Activated T-cell treated with anti-CD3 and anti-CD28 coated beads, Interleukin-2, amount 50 U/mL, for 72 hours (primary cell): Measurements from ENCODE around the gene TCF25. TPM values are rescaled to one million over a fixed set of nuclear protein-coding genes. Genes with fewer than 3 reads are reported as not detected.
A peak's percentile ranks its signal among the peaks of the same experiment; 100 is the strongest.
"Not testable (repeated sequence)": the region's sequence is repeated elsewhere in the genome, so short reads cannot be mapped to it uniquely, and the experiment has no call there.

ENCODE experiments used
- ATAC-seq, 2 donors: fragments of 150-1000 bp; cut with Tn5 transposase; replicated peaks in 1 of 2; 2 replicates each; pipeline ENCODE4 v1.10.0; 2021; ENCODE audit warnings: moderate library complexity in 2 of 2, mild to moderate bottlenecking in 1 of 2
- DNase-seq, 2 donors: peaks; one replicate each; pipeline ENCODE4 v3.0.0; 2021 to 2022; ENCODE audit warnings: mixed read lengths in 1 of 2
- H3K27ac Mint-ChIP-seq: one replicate; pipeline ENCODE4 v1.8.0; 2022; ENCODE audit warnings: mild to moderate bottlenecking, moderate library complexity, mixed read lengths
- H3K27me3 Mint-ChIP-seq: one replicate; pipeline ENCODE4 v1.8.0; 2022; ENCODE audit warnings: low read depth, mixed read lengths
- H3K36me3 Mint-ChIP-seq, 2 donors: one replicate each; pipeline ENCODE4 v1.8.0; 2022; ENCODE audit warnings: mixed read lengths in 2 of 2, mild to moderate bottlenecking in 1 of 2; ENCODE audit not compliant: insufficient read depth in 2 of 2
- H3K4me1 Mint-ChIP-seq: one replicate; pipeline ENCODE4 v1.8.0; 2022; ENCODE audit warnings: low read depth, mixed read lengths
- H3K4me3 Mint-ChIP-seq, 2 donors: one replicate each; pipeline ENCODE4 v1.8.0; 2022; ENCODE audit warnings: mild to moderate bottlenecking in 2 of 2, mixed read lengths in 2 of 2, moderate library complexity in 2 of 2
- H3K9me3 Mint-ChIP-seq, 2 donors: one replicate each; pipeline ENCODE4 v1.8.0; 2022; ENCODE audit warnings: mixed read lengths in 2 of 2
- total RNA-seq, 2 donors: library from RNA; stranded (reverse); gene quantifications; one replicate each; pipeline ENCODE4 v1.2.3, GENCODE V29; 2022

TCF25 gene
- total RNA-seq, 2 donors from 2014 or later = 167 to 195 TPM

DNA sequence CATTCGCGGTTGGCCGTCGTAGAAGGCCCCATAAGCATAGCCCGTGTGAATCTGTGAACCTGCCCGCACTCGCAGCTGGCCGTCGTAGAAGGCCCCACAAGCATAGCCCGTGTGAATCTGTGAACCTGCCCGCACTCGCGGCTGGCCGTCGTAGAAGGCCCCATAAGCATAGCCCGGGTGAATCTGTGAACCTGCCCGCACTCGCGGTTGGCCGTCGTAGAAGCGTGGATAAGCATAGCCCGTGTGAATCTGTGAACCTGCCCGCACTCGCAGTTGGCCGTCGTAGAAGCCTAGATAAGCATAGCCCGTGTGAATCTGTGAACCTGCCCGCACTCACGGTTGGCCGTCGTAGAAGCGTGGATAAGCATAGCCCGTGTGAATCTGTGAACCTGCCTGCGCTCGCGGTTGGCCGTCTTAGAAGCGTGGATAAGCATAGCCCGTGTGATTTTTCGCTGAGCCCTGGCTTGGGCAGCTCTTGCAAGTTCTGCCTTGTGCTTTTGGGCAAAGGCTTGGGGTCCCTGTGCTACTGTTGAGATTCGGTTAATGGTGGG, 38.5 kb upstream of the TCF25 start:
- H3K4me3 Mint-ChIP-seq, H3K27ac Mint-ChIP-seq, H3K9me3 Mint-ChIP-seq, ATAC-seq, H3K36me3 Mint-ChIP-seq, DNase-seq: not testable (repeated sequence)
- H3K4me1 Mint-ChIP-seq = peaks cover 24% of the 10 kb centered on the region
- H3K27me3 Mint-ChIP-seq = peaks cover 20% of the 10 kb centered on the region

DNA sequence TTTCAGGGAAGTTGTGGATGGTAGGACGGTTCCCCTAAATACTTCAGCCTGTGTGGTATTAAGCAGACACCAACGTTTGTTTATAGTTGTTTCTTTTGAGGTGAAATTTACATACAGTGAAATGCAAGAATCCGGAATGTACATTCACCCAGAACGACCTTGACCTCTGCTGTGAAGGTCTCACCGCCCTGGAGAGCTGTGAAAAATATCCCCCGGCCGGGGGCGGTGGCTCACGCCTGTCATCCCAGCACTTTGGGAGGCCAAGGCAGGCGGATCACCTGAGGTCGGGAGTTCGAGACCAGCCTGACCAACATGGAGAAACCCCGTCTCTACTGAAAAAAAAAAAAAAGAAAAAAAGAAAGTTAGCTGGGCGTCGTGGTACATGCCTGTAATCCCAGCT, 36.9 kb upstream of the TCF25 start:
- not testable (repeated sequence) for DNase-seq, ATAC-seq, H3K36me3 Mint-ChIP-seq, H3K9me3 Mint-ChIP-seq, H3K27ac Mint-ChIP-seq
- Mint-ChIP-seq H3K4me3 (peak overlapping the region in 1 of 2 donors; percentile 24), H3K4me1 (peaks cover 31% of the 10 kb centered on the region), H3K27me3 (peaks cover 11% of the 10 kb centered on the region)

DNA sequence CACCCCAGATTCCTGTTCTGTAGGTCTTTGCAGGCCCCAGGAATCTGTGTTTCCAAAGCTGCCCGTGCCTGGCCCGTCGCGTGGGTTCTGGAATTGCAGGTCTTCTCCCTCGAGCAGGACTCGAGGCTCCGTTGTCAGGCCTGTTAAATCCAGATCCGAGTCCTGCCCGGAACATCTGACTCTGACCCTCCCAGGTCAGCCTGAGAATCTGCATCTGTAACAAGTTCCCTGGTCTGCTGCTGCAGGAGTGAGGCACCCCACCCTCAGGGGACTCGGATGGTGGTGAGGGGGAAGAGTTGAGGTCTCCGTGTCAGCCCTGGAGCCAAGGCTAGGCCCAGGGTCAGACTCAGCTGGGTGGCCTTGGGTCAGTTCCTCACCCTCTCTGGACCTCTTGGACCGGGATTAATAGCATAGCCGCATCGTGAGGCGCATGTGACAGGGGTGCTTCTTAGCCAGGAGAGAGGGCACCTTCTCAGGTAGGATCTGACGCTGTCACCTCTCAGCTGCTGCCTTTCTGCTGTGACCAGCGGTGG, 36.3 kb upstream of the TCF25 start:
- H3K27me3 Mint-ChIP-seq = peaks cover 6% of the 10 kb centered on the region
- H3K4me3 Mint-ChIP-seq = peak overlapping the region; percentile 61 to 65
- no peaks in the 10 kb centered on the region for H3K9me3 Mint-ChIP-seq
- DNase-seq (no peak), ATAC-seq (no peak)
- peaks cover 37% of the 10 kb centered on the region for H3K4me1 Mint-ChIP-seq
- H3K27ac Mint-ChIP-seq = no peak overlapping the region
- no peaks in the 10 kb centered on the region for H3K36me3 Mint-ChIP-seq

DNA sequence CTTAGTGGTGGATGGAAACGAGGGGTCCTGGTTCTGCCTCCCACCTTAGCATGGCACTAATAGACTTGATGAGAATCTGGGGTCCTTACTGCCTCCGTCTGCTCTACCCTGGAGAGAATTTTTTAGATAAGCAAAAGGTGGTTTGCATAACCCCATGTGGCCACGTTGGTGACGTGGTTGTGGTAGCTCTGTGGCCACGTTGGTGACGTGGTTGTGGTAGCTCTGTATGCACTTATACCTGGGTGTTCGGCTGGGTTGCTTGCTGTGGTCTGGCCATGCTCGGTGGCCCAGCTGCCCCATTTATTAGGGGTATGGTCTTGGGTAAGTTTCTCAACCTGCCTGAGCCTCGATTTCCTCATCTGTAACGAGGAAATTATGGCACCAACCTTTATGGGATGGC, 32.1 kb upstream of the TCF25 start:
- Mint-ChIP-seq H3K4me3 (peak overlapping the region in 1 of 2 donors; percentile 39), H3K4me1 (peaks cover 56% of the 10 kb centered on the region), H3K27ac (peak overlapping the region; percentile 63), H3K27me3 (no peaks in the 10 kb centered on the region), H3K9me3 (no peaks in the 10 kb centered on the region), H3K36me3 (no peaks in the 10 kb centered on the region)
- DNase-seq = peak; percentile 62 to 81
- ATAC-seq = peak; percentile 87 to 88

DNA sequence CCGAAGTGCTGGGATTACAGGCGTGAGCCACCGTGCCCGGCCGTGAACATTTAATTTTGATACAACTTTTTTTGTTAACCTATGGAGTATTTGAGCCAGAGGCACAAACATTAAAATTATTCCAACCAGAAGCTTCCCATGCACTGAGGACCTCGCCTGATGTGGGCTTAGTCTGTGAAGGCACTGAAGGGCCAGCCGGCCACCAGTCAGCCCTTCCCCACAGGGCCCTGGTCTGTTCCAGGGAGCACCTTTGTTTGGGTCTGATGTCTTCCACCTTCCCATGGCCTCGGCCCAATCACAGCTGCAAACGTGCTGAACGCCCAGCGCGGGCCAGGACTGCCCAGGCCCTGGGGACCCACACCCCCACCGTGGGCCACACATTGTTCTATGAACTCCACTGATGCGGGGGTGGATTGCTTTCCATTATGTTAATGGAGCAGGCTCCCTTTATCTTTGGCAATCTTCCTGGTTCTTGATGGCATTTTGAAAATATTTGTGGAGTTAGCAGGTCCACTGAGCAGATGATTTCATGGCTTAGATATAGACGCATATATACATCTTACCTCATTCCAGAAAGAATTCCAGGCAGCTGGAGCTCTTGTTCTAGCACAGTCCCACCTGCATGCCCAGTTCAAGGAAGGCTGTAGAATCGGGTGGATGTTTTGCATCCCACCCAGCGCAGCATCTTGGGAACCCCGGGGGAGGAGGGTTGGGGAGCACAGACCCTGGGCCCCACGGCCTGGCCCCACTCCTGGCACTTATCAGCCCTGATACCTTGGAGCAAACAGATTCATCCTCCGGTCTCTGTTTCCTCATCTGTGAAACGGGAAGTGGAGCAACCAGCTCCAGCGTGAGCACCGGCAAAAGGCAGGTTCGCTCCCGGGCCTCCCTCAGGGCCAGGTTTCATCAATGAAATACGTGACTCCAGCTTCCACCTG, 30.7 kb upstream of the TCF25 start:
- H3K9me3 Mint-ChIP-seq = no peaks in the 10 kb centered on the region
- H3K4me3 Mint-ChIP-seq = no peak overlapping the region

DNA sequence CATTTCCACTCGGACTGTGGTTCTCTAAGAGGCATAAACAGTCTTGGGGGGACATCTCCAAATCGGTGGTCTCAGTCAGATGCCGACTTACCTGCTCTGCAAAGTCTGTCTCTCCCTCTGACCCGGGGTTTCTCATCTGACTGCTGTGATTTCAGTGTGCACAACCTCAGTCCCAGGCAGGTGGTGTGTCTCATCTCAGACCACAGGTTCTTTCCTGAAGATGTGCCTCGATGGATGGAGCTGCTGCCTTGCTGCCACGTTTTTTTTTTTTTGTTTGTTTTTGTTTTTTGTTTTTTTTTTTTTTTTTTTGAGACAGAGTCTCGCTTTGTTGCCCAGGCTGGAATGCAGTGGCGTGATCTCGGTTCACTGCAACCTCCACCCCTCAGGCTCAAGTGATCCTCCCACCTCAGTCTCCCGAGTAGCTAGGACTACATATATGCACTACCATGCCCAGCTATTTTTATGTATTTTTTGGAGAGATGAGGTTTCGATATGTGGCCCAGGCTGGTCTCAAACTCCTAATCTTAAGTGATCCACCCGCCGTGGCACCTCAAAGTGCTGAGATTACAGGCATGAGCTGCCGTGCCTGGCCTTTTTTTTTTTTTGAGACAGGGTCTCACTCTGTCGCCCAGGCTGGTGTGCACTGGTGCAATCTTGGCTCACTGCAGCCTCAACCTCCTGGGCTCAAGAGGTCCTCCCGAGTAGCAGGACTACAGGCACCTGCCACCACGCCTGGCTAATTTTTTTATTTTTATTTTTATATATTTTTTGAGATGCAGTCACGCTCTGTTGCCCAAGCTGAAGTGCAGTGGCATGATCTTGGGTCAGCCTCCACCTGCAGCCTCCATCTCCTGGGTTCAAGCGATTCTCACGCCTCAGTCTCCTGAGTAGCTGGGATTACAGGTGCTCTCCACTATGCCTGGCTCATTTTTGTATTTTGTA, 29.7 kb upstream of the TCF25 start:
- ATAC-seq = no peak
- H3K27me3 Mint-ChIP-seq = no peaks in the 10 kb centered on the region
- H3K4me1 Mint-ChIP-seq = peaks cover 42% of the 10 kb centered on the region
- no peak for DNase-seq
- no peak overlapping the region for H3K27ac Mint-ChIP-seq
- no peaks in the 10 kb centered on the region for H3K9me3 Mint-ChIP-seq
- no peaks in the 10 kb centered on the region for H3K36me3 Mint-ChIP-seq
- H3K4me3 Mint-ChIP-seq = no peak overlapping the region

More for the DNA sequence above, 30.7 kb upstream of the TCF25 start:
- Mint-ChIP-seq H3K36me3 (no peaks in the 10 kb centered on the region), H3K4me1 (peaks cover 52% of the 10 kb centered on the region), H3K27ac (no peak overlapping the region), H3K27me3 (no peaks in the 10 kb centered on the region)
- ATAC-seq (no peak), DNase-seq (no peak)

DNA sequence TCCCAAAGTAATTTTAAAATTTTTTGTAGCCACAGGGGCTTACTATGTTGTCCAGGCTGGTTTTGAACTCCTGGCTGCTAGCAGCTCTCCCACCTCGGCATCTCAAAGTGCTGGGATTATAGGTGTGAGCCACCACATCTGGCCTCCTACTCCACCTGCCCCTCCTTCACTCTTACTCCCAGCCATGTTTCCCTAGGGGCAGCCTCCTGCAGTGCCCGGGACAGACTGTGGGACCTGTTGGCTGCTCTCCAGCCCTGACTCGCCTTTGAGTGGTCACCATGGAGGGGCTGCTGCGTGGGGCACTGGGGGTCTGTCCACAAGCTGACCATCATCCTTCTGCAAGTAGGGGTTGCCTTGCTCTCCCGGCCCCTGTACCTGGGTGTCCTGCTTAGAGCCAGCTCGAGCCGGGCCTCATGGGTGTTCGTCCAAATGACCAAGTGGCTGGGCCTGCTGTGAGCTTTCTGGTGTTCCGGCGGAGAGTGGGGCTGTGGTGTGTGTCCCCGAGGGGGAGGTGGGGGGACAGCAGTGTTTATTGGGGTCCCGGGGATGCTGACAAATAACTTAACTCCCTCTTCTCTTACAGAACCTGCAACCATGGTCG, 28.6 kb upstream of the TCF25 start:
- H3K4me1 Mint-ChIP-seq = peaks cover 34% of the 10 kb centered on the region
- ATAC-seq (no peak), DNase-seq (no peak)
- H3K9me3 Mint-ChIP-seq = no peaks in the 10 kb centered on the region
- H3K4me3 Mint-ChIP-seq = no peak overlapping the region
- no peak overlapping the region for H3K27ac Mint-ChIP-seq
- H3K36me3 Mint-ChIP-seq = no peaks in the 10 kb centered on the region
- H3K27me3 Mint-ChIP-seq = no peaks in the 10 kb centered on the region

DNA sequence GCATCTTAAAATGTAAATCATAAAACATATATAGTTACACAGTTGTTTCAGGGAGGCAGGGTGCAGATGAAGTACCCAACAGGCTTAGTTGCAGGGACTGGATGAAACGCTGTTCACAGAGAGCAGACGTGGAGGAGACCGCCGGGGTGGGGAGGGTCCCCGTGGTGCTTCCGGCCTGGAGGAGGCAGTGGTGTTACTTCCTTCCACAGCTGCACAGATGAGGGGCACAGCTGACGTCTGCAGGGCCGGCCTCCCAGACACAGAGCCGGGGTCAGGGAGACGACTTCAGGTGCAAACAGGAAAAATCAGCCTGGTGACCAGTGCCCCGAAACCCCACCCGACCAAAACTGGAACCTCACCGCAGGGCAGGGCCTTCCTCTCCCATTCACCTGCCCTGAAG, 28.0 kb upstream of the TCF25 start:
- no peak overlapping the region for H3K27ac Mint-ChIP-seq

DNA sequence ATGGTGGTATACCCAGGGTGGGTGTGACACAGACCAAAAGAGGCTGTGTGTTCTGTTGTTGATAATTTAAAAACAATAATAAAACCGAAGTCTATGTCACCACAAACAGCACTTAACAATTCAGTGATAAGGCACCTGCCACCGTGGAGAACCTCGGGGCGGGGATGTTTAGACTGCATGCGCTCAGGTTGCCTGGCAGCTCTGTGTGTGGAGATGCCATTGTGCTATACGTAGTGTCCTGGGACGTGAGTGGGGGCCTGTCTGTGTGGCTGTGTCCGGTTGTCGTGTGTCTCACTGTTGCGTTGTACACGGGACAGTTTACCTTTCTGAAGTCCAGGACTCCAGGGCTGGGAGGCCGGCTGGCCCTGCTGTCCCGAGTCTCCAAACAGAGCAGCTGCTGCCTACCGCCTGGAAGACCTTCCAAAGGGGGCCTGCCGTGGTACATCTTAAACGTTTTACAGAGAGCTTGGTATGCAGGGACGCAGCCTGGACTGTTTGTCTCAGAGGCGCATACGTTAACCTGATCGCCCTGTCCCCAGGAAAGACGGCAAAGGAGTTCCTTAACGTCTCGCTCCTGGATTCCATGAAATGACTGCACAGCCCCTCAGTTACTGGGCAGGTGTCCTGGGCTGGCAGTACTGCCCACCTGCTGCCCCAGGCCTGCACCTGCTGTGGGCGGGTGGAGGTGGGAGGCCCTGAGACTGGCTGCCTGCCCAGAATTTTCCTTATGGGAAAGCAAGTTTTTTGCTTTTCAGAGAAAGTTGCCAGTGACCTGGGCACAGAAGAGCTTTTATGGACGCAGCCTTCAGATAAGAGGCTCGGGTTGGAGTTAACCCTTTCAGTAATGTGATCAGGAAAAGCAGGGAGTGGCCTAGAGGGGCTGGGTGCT, 26.1 kb upstream of the TCF25 start:
- ATAC-seq = no peak
- H3K27ac Mint-ChIP-seq = no peak overlapping the region
- H3K4me3 Mint-ChIP-seq = no peak overlapping the region
- H3K36me3 Mint-ChIP-seq = no peaks in the 10 kb centered on the region
- no peak for DNase-seq
- peaks cover 21% of the 10 kb centered on the region for H3K4me1 Mint-ChIP-seq
- no peaks in the 10 kb centered on the region for H3K9me3 Mint-ChIP-seq
- H3K27me3 Mint-ChIP-seq = no peaks in the 10 kb centered on the region

More for the DNA sequence above, 28.0 kb upstream of the TCF25 start:
- Mint-ChIP-seq H3K4me1 (peaks cover 34% of the 10 kb centered on the region), H3K9me3 (no peaks in the 10 kb centered on the region), H3K4me3 (peak overlapping the region in 1 of 2 donors; percentile 15), H3K27me3 (no peaks in the 10 kb centered on the region), H3K36me3 (no peaks in the 10 kb centered on the region)
- no peak for DNase-seq
- ATAC-seq = no peak

DNA sequence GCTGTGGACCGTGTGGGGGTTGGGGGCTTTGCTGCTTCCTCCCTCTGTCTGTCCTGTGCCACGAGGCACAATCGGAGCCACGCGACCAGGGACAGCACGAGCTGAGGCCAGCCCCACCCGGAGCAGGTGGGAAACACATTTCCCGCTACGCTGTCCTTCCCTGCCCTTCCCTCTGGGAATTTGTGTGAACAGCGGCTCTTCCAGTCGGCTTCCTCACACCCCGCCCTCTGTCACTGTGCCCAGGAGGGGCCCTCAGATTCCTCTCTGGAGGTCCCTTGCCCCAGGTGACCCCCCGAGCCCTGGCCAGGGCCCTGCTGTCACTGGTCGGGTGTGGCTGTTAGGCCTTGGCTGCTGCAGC, 25.5 kb upstream of the TCF25 start:
- Mint-ChIP-seq H3K27ac (no peak overlapping the region), H3K27me3 (no peaks in the 10 kb centered on the region), H3K4me3 (no peak overlapping the region), H3K36me3 (no peaks in the 10 kb centered on the region), H3K4me1 (peaks cover 21% of the 10 kb centered on the region), H3K9me3 (no peaks in the 10 kb centered on the region)
- no peak for DNase-seq
- ATAC-seq = no peak

DNA sequence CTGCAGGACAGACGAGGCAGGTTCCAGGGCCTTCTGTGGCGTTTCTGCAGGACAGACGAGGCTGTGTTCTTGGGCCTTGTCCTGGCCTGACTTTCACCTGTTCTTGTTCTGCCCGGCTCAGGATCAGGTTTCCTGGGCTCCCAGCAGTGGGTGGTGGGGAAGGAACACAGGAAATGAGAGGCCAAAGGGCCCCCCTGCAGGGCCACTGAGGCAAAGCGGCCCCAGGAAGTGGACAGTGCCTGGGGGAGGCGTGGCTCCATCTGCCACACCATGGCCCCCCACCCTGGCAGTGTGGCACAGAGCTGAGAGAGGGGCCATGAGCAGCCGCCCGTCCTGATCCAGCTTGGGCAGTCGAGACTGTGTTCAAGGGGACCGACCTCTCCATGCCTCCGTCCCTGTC, 24.4 kb upstream of the TCF25 start:
- ATAC-seq = no peak
- DNase-seq = no peak
- Mint-ChIP-seq H3K9me3 (no peaks in the 10 kb centered on the region), H3K27me3 (no peaks in the 10 kb centered on the region), H3K4me1 (peaks cover 21% of the 10 kb centered on the region), H3K27ac (no peak overlapping the region), H3K4me3 (no peak overlapping the region), H3K36me3 (no peaks in the 10 kb centered on the region)
